Measurements from ENCODE around the gene CFAP161.
"Not testable (repeated sequence)": the region's sequence is repeated elsewhere in the genome, so short reads cannot be mapped to it uniquely, and the experiment has no call there.

Gene CFAP161

DNA sequence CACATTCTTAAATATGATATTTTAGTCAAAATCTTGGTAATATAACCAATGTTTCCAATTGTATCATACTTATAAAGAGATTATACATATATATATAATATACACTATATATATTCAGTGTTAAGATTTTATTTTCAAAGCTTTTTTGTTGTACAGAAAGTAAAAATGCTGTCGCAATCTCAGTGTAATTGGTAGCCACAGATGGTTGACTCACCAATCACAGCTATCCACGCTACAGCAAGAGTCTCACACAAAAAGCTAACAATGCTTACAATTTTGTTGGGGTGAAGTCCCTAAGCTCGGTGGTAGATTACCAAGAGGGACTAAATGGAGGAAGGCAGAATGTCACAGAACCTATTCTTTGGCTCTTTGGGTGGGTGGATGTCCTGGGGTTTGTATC, 16.9 kb upstream of the CFAP161 start:
- FAIRE-seq (no peak), DNase-seq (ENCODE audit: insufficient read length, low spot score) (no peak)
- TF ChIP-seq TAF1 (IDR thresholded peaks at IDR 0.05; ENCODE audit: low read depth, low read length) (no peak), POLR2AphosphoS5 (IDR thresholded peaks at IDR 0.05; ENCODE audit: low read depth, low read length) (no peak), POLR2A (IDR thresholded peaks at IDR 0.05; ENCODE audit: low read depth, low read length) (no peak), SPI1 (IDR thresholded peaks at IDR 0.05; ENCODE audit: low read depth, low read length) (no peak), PAX5 (IDR thresholded peaks at IDR 0.05; ENCODE audit: insufficient read depth, low read length, severe bottlenecking) (no peak), POU2F2 (IDR thresholded peaks at IDR 0.05; ENCODE audit: low read depth, low read length) (no peak)

GRCh38 chr15:81117581-81117980, 16.5 kb upstream of the CFAP161 start:
- no peak for DNase-seq (ENCODE audit: insufficient read length, low spot score)
- FAIRE-seq: no peak
- TF ChIP-seq TAF1 (IDR thresholded peaks at IDR 0.05; ENCODE audit: low read depth, low read length): no peak
- TF ChIP-seq POLR2A (IDR thresholded peaks at IDR 0.05; ENCODE audit: low read depth, low read length): no peak
- no peak for TF ChIP-seq POU2F2 (IDR thresholded peaks at IDR 0.05; ENCODE audit: low read depth, low read length)
- no peak for TF ChIP-seq PAX5 (IDR thresholded peaks at IDR 0.05; ENCODE audit: insufficient read depth, low read length, severe bottlenecking)
- TF ChIP-seq POLR2AphosphoS5 (IDR thresholded peaks at IDR 0.05; ENCODE audit: low read depth, low read length): no peak
- TF ChIP-seq SPI1 (IDR thresholded peaks at IDR 0.05; ENCODE audit: low read depth, low read length): no peak

DNA sequence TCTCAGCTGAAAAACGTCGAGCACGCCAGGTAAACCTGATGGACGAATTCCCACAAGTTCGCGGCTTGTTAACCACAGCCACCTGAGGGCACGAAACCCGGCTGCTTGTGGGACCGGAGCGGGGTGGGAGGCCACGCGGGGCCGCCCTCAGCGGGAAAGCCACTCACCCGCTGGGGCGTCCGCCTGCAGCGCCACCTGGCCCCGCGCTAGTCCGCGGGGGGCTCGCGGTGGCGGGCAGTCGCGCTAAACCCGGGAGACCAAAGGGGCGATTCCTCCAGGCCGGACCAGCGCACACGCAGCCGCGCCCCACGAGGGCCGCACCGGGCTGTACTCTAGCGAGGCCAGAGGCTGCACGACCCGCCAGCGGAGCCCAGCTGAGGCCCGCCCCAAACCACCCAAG, 15.7 kb upstream of the CFAP161 start:
- DNase-seq (ENCODE audit: insufficient read length, low spot score): no peak
- FAIRE-seq: no peak
- TF ChIP-seq POLR2A (IDR thresholded peaks at IDR 0.05; ENCODE audit: low read depth, low read length) (no peak), PAX5 (IDR thresholded peaks at IDR 0.05; ENCODE audit: insufficient read depth, low read length, severe bottlenecking) (no peak), TAF1 (IDR thresholded peaks at IDR 0.05; ENCODE audit: low read depth, low read length) (no peak), SPI1 (IDR thresholded peaks at IDR 0.05; ENCODE audit: low read depth, low read length) (no peak), POU2F2 (IDR thresholded peaks at IDR 0.05; ENCODE audit: low read depth, low read length) (no peak), POLR2AphosphoS5 (IDR thresholded peaks at IDR 0.05; ENCODE audit: low read depth, low read length) (no peak)

DNA sequence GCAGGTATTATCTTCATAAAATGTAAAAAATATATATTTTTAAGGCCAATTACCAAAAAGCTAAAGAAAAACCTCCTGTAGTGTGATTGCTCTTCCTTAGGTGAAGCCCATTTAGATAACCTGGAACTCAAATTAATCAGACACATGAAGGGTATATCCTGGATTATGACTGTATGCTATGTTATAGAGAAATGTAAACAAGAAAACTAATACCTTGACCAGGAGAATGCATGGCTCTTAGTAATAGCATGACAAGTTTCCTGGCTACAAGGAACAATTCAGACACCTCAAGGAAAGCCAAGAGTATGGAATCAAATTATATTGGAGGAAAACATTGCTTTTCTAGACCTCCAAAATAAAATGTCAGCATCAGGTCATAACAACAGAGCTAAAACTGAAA, 14.0 kb upstream of the CFAP161 start:
- FAIRE-seq: no peak
- no peak for TF ChIP-seq PAX5 (IDR thresholded peaks at IDR 0.05; ENCODE audit: insufficient read depth, low read length, severe bottlenecking)
- DNase-seq (ENCODE audit: insufficient read length, low spot score): no peak

DNA sequence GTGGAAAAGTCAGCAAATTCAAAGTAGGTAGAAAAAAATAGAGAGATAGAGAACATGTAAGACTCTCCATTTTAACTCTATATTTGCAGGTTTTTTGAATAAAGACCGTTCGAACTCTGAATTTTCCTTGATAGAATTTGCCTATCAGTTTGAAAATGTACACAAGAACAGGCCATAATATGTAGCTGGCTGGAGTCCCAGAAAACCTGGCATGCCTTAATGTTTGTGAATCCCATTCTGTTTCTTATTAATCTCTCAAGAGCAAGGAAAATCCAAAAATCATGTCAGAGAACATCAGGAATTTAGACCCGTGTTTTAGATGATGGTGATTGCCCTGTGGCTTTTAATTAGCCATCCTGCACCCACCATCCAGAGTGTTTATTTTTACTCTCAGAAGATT, 7.2 kb upstream of the CFAP161 start:
- FAIRE-seq (no peak), DNase-seq (ENCODE audit: insufficient read length, low spot score) (no peak)
- no peak for TF ChIP-seq SPI1 (IDR thresholded peaks at IDR 0.05; ENCODE audit: low read depth, low read length)

- not testable (repeated sequence) for DNase-seq (ENCODE audit: insufficient read length, low spot score)
- FAIRE-seq: peak; percentile 33
- TF ChIP-seq SPI1 (IDR thresholded peaks at IDR 0.05; ENCODE audit: low read depth, low read length): peak; percentile 54
Measured at GRCh38 chr15:81141478-81141877, 7.4 kb downstream of the CFAP161 start.

GRCh38 chr15:81146006-81146405, 11.9 kb downstream of the CFAP161 start:
- FAIRE-seq (no peak), DNase-seq (ENCODE audit: insufficient read length, low spot score) (no peak)
- TF ChIP-seq PAX5 (IDR thresholded peaks at IDR 0.05; ENCODE audit: insufficient read depth, low read length, severe bottlenecking) (no peak), TAF1 (IDR thresholded peaks at IDR 0.05; ENCODE audit: low read depth, low read length) (no peak), POLR2A (IDR thresholded peaks at IDR 0.05; ENCODE audit: low read depth, low read length) (no peak)

DNA sequence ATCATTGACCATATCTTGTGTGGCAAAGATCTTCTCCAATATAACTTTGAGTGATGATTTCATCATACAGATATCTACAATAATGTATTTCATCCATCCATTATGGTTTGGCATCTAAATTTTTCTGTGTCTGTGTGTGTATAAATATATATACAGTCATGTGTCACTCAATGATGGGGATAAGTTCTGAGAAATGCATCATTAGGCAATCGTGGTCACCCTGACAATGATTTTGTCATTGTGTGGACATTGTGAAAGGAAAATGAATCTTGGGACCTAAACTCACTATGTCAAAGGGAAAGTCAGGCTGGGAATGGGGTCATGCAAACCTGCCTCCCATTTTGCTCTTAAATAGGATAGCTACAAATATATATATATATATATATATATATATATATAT, 12.4 kb downstream of the CFAP161 start:
- no peak for FAIRE-seq
- TF ChIP-seq POU2F2 (IDR thresholded peaks at IDR 0.05; ENCODE audit: low read depth, low read length) (no peak), POLR2AphosphoS5 (IDR thresholded peaks at IDR 0.05; ENCODE audit: low read depth, low read length) (no peak), POLR2A (IDR thresholded peaks at IDR 0.05; ENCODE audit: low read depth, low read length) (no peak), TAF1 (IDR thresholded peaks at IDR 0.05; ENCODE audit: low read depth, low read length) (no peak), SPI1 (IDR thresholded peaks at IDR 0.05; ENCODE audit: low read depth, low read length) (no peak), PAX5 (IDR thresholded peaks at IDR 0.05; ENCODE audit: insufficient read depth, low read length, severe bottlenecking) (no peak)

GRCh38 chr15:81151389-81151788, 17.3 kb downstream of the CFAP161 start:
- DNase-seq (ENCODE audit: insufficient read length, low spot score): no peak
- no peak for FAIRE-seq
- TF ChIP-seq POLR2A (IDR thresholded peaks at IDR 0.05; ENCODE audit: low read depth, low read length) (no peak), PAX5 (IDR thresholded peaks at IDR 0.05; ENCODE audit: insufficient read depth, low read length, severe bottlenecking) (no peak), POLR2AphosphoS5 (IDR thresholded peaks at IDR 0.05; ENCODE audit: low read depth, low read length) (no peak), TAF1 (IDR thresholded peaks at IDR 0.05; ENCODE audit: low read depth, low read length) (no peak), SPI1 (IDR thresholded peaks at IDR 0.05; ENCODE audit: low read depth, low read length) (no peak), POU2F2 (IDR thresholded peaks at IDR 0.05; ENCODE audit: low read depth, low read length) (no peak)

More for the DNA sequence above, 12.4 kb downstream of the CFAP161 start:
- no peak for DNase-seq (ENCODE audit: insufficient read length, low spot score)

GRCh38 chr15:81152339-81152738, 18.3 kb downstream of the CFAP161 start:
- TF ChIP-seq POLR2A (IDR thresholded peaks at IDR 0.05; ENCODE audit: low read depth, low read length) (no peak), TAF1 (IDR thresholded peaks at IDR 0.05; ENCODE audit: low read depth, low read length) (no peak), PAX5 (IDR thresholded peaks at IDR 0.05; ENCODE audit: insufficient read depth, low read length, severe bottlenecking) (no peak), POLR2AphosphoS5 (IDR thresholded peaks at IDR 0.05; ENCODE audit: low read depth, low read length) (no peak), SPI1 (IDR thresholded peaks at IDR 0.05; ENCODE audit: low read depth, low read length) (no peak)
- no peak for FAIRE-seq
- DNase-seq (ENCODE audit: insufficient read length, low spot score): no peak

- TF ChIP-seq POLR2AphosphoS5 (IDR thresholded peaks at IDR 0.05; ENCODE audit: low read depth, low read length) (no peak), TAF1 (IDR thresholded peaks at IDR 0.05; ENCODE audit: low read depth, low read length) (no peak), POLR2A (IDR thresholded peaks at IDR 0.05; ENCODE audit: low read depth, low read length) (no peak), POU2F2 (IDR thresholded peaks at IDR 0.05; ENCODE audit: low read depth, low read length) (no peak)
- FAIRE-seq: no peak
Measured at GRCh38 chr15:81152799-81153198, 18.7 kb downstream of the CFAP161 start.

More at GRCh38 chr15:81152799-81153198, 18.7 kb downstream of the CFAP161 start:
- no peak for DNase-seq (ENCODE audit: insufficient read length, low spot score)
